ENCODE measurements around the gene LAMB1.

- TF ChIP-seq, protein P1, sequence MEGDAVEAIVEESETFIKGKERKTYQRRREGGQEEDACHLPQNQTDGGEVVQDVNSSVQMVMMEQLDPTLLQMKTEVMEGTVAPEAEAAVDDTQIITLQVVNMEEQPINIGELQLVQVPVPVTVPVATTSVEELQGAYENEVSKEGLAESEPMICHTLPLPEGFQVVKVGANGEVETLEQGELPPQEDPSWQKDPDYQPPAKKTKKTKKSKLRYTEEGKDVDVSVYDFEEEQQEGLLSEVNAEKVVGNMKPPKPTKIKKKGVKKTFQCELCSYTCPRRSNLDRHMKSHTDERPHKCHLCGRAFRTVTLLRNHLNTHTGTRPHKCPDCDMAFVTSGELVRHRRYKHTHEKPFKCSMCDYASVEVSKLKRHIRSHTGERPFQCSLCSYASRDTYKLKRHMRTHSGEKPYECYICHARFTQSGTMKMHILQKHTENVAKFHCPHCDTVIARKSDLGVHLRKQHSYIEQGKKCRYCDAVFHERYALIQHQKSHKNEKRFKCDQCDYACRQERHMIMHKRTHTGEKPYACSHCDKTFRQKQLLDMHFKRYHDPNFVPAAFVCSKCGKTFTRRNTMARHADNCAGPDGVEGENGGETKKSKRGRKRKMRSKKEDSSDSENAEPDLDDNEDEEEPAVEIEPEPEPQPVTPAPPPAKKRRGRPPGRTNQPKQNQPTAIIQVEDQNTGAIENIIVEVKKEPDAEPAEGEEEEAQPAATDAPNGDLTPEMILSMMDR (IDR thresholded peaks at IDR 0.05; ENCODE audit: low read length), result no peak
- no peak for TF ChIP-seq EZH2 (IDR thresholded peaks at IDR 0.05; ENCODE audit: borderline replicate concordance, low read length)
These were observed 4.3 kb upstream of the LAMB1 start for GRCh38 chr7:108007261-108007660.
